ENCODE data around the gene CAMK2D.
A peak's percentile ranks its signal among the peaks of the same experiment; 100 is the strongest.

The CAMK2D gene

GRCh38 chr4:113618205-113618604 lies 143.3 kb downstream of the CAMK2D start:
- H2BK5ac ChIP-seq (ENCODE audit: low read length) = no peak overlapping the region
- H3K27me3 ChIP-seq (ENCODE audit: insufficient read depth, low read length, poor library complexity) = no peaks in the 10 kb centered on the region
- H4K5ac ChIP-seq (ENCODE audit: low read length) = no peak overlapping the region
- H3K4me2 ChIP-seq (ENCODE audit: low read length) = no peak overlapping the region
- no peak for DNase-seq
- H3K4ac ChIP-seq (ENCODE audit: low read depth, low read length) = no peak overlapping the region
- no peak overlapping the region for H4K8ac ChIP-seq (ENCODE audit: low read depth, low read length)
- no peaks in the 10 kb centered on the region for H3K4me1 ChIP-seq (ENCODE audit: control insufficient read depth, low read depth, low read length)
- H2AK5ac ChIP-seq (ENCODE audit: low read length) = no peak overlapping the region
- no peak overlapping the region for H3K18ac ChIP-seq (ENCODE audit: low read length)
- no peak overlapping the region for H3K9ac ChIP-seq (ENCODE audit: low read length)
- no peak overlapping the region for H3K23ac ChIP-seq (ENCODE audit: low read length)
- WGBS (ENCODE audit: extremely low coverage, insufficient coverage, low lambda C conversion rate) = no CpG with 5 or more reads among the region's 2 CpGs
- no peaks in the 10 kb centered on the region for H3K79me2 ChIP-seq (ENCODE audit: control insufficient read depth, insufficient read depth, low read length)
- H3K36me3 ChIP-seq (ENCODE audit: control insufficient read depth, insufficient read depth, low read length) = no peaks in the 10 kb centered on the region
- no peak overlapping the region for H2BK15ac ChIP-seq (replicated peaks; ENCODE audit: low read depth)
- no peak overlapping the region for H2BK120ac ChIP-seq (ENCODE audit: low read depth, low read length)
- no peak overlapping the region for H3K4me3 ChIP-seq (ENCODE audit: low read length)
- H3K27ac ChIP-seq (ENCODE audit: low read depth, low read length) = no peak overlapping the region
- no peaks in the 10 kb centered on the region for H3K79me1 ChIP-seq (ENCODE audit: low read length)
- H3K56ac ChIP-seq (ENCODE audit: low read length) = no peak overlapping the region

GRCh38 chr4:113617195-113617594 lies 144.3 kb downstream of the CAMK2D start:
- Histone ChIP-seq H3K23ac (ENCODE audit: low read length) (no peak overlapping the region), H3K27ac (ENCODE audit: low read depth, low read length) (no peak overlapping the region), H2BK120ac (ENCODE audit: low read depth, low read length) (no peak overlapping the region), H3K4ac (ENCODE audit: low read depth, low read length) (no peak overlapping the region), H3K36me3 (ENCODE audit: control insufficient read depth, insufficient read depth, low read length) (no peaks in the 10 kb centered on the region), H3K56ac (ENCODE audit: low read length) (no peak overlapping the region), H3K4me2 (ENCODE audit: low read length) (no peak overlapping the region), H2BK5ac (ENCODE audit: low read length) (no peak overlapping the region), H4K8ac (ENCODE audit: low read depth, low read length) (no peak overlapping the region), H3K4me1 (ENCODE audit: control insufficient read depth, low read depth, low read length) (no peaks in the 10 kb centered on the region), H4K5ac (ENCODE audit: low read length) (no peak overlapping the region), H3K9ac (ENCODE audit: low read length) (no peak overlapping the region), H2BK15ac (replicated peaks; ENCODE audit: low read depth) (no peak overlapping the region), H3K4me3 (ENCODE audit: low read length) (no peak overlapping the region), H3K18ac (ENCODE audit: low read length) (no peak overlapping the region), H3K79me1 (ENCODE audit: low read length) (no peaks in the 10 kb centered on the region), H2AK5ac (ENCODE audit: low read length) (no peak overlapping the region), H3K79me2 (ENCODE audit: control insufficient read depth, insufficient read depth, low read length) (no peaks in the 10 kb centered on the region), H3K27me3 (ENCODE audit: insufficient read depth, low read length, poor library complexity) (no peaks in the 10 kb centered on the region)
- no peak for DNase-seq
- WGBS (ENCODE audit: extremely low coverage, insufficient coverage, low lambda C conversion rate) = no CpG with 5 or more reads among the region's 6 CpGs

GRCh38 chr4:113616443-113616842 lies 145.1 kb downstream of the CAMK2D start:
- no peaks in the 10 kb centered on the region for H3K27me3 ChIP-seq (ENCODE audit: insufficient read depth, low read length, poor library complexity)
- H4K8ac ChIP-seq (ENCODE audit: low read depth, low read length) = no peak overlapping the region
- H2BK15ac ChIP-seq (replicated peaks; ENCODE audit: low read depth) = no peak overlapping the region
- no peaks in the 10 kb centered on the region for H3K36me3 ChIP-seq (ENCODE audit: control insufficient read depth, insufficient read depth, low read length)
- no peak overlapping the region for H3K9ac ChIP-seq (ENCODE audit: low read length)
- H2AK5ac ChIP-seq (ENCODE audit: low read length) = no peak overlapping the region
- H3K4me2 ChIP-seq (ENCODE audit: low read length) = no peak overlapping the region
- H3K4me1 ChIP-seq (ENCODE audit: control insufficient read depth, low read depth, low read length) = no peaks in the 10 kb centered on the region
- no peak overlapping the region for H2BK120ac ChIP-seq (ENCODE audit: low read depth, low read length)
- no peaks in the 10 kb centered on the region for H3K79me1 ChIP-seq (ENCODE audit: low read length)
- DNase-seq = no peak
- no CpG with 5 or more reads among the region's 1 CpG for WGBS (ENCODE audit: extremely low coverage, insufficient coverage, low lambda C conversion rate)
- H3K18ac ChIP-seq (ENCODE audit: low read length) = no peak overlapping the region
- no peak overlapping the region for H3K4me3 ChIP-seq (ENCODE audit: low read length)
- H3K4ac ChIP-seq (ENCODE audit: low read depth, low read length) = no peak overlapping the region
- H3K27ac ChIP-seq (ENCODE audit: low read depth, low read length) = no peak overlapping the region
- no peaks in the 10 kb centered on the region for H3K79me2 ChIP-seq (ENCODE audit: control insufficient read depth, insufficient read depth, low read length)
- H4K5ac ChIP-seq (ENCODE audit: low read length) = no peak overlapping the region
- H2BK5ac ChIP-seq (ENCODE audit: low read length) = no peak overlapping the region
- H3K56ac ChIP-seq (ENCODE audit: low read length) = no peak overlapping the region
- H3K23ac ChIP-seq (ENCODE audit: low read length) = no peak overlapping the region

- Histone ChIP-seq H4K5ac (ENCODE audit: low read length) (no peak overlapping the region), H3K27me3 (ENCODE audit: insufficient read depth, low read length, poor library complexity) (no peaks in the 10 kb centered on the region), H3K79me1 (ENCODE audit: low read length) (no peaks in the 10 kb centered on the region), H2BK5ac (ENCODE audit: low read length) (no peak overlapping the region), H3K23ac (ENCODE audit: low read length) (no peak overlapping the region), H3K4me2 (ENCODE audit: low read length) (no peak overlapping the region), H3K36me3 (ENCODE audit: control insufficient read depth, insufficient read depth, low read length) (no peaks in the 10 kb centered on the region), H3K56ac (ENCODE audit: low read length) (no peak overlapping the region), H4K8ac (ENCODE audit: low read depth, low read length) (no peak overlapping the region), H3K18ac (ENCODE audit: low read length) (no peak overlapping the region), H2BK120ac (ENCODE audit: low read depth, low read length) (no peak overlapping the region), H2AK5ac (ENCODE audit: low read length) (no peak overlapping the region), H3K9ac (ENCODE audit: low read length) (no peak overlapping the region), H3K79me2 (ENCODE audit: control insufficient read depth, insufficient read depth, low read length) (no peaks in the 10 kb centered on the region), H3K4ac (ENCODE audit: low read depth, low read length) (no peak overlapping the region), H3K27ac (ENCODE audit: low read depth, low read length) (no peak overlapping the region), H2BK15ac (replicated peaks; ENCODE audit: low read depth) (peak overlapping the region; percentile 94), H3K4me3 (ENCODE audit: low read length) (no peak overlapping the region), H3K4me1 (ENCODE audit: control insufficient read depth, low read depth, low read length) (no peaks in the 10 kb centered on the region)
- no CpG with 5 or more reads among the region's 2 CpGs for WGBS (ENCODE audit: extremely low coverage, insufficient coverage, low lambda C conversion rate)
- DNase-seq = no peak
These were observed 147.1 kb downstream of the CAMK2D start for GRCh38 chr4:113614414-113614813.

GRCh38 chr4:113613503-113613902 lies 148.0 kb downstream of the CAMK2D start:
- H3K4me3 ChIP-seq (ENCODE audit: low read length) = no peak overlapping the region
- H3K4me2 ChIP-seq (ENCODE audit: low read length) = no peak overlapping the region
- H3K27ac ChIP-seq (ENCODE audit: low read depth, low read length) = no peak overlapping the region
- no peak overlapping the region for H2BK15ac ChIP-seq (replicated peaks; ENCODE audit: low read depth)
- H3K23ac ChIP-seq (ENCODE audit: low read length) = no peak overlapping the region
- H2BK120ac ChIP-seq (ENCODE audit: low read depth, low read length) = no peak overlapping the region
- H4K5ac ChIP-seq (ENCODE audit: low read length) = no peak overlapping the region
- no peak overlapping the region for H3K56ac ChIP-seq (ENCODE audit: low read length)
- H3K27me3 ChIP-seq (ENCODE audit: insufficient read depth, low read length, poor library complexity) = no peaks in the 10 kb centered on the region
- 100% methylated on average over 3 of the region's 4 CpGs for WGBS (ENCODE audit: extremely low coverage, insufficient coverage, low lambda C conversion rate)
- no peak overlapping the region for H3K9ac ChIP-seq (ENCODE audit: low read length)
- no peaks in the 10 kb centered on the region for H3K79me2 ChIP-seq (ENCODE audit: control insufficient read depth, insufficient read depth, low read length)
- DNase-seq = no peak
- H4K8ac ChIP-seq (ENCODE audit: low read depth, low read length) = no peak overlapping the region
- no peak overlapping the region for H2BK5ac ChIP-seq (ENCODE audit: low read length)
- no peak overlapping the region for H3K4ac ChIP-seq (ENCODE audit: low read depth, low read length)
- H3K36me3 ChIP-seq (ENCODE audit: control insufficient read depth, insufficient read depth, low read length) = no peaks in the 10 kb centered on the region
- no peaks in the 10 kb centered on the region for H3K4me1 ChIP-seq (ENCODE audit: control insufficient read depth, low read depth, low read length)
- H3K18ac ChIP-seq (ENCODE audit: low read length) = no peak overlapping the region
- no peaks in the 10 kb centered on the region for H3K79me1 ChIP-seq (ENCODE audit: low read length)
- no peak overlapping the region for H2AK5ac ChIP-seq (ENCODE audit: low read length)

- no peak overlapping the region for H3K18ac ChIP-seq (ENCODE audit: low read length)
- no peak overlapping the region for H3K56ac ChIP-seq (ENCODE audit: low read length)
- no CpG with 5 or more reads among the region's 3 CpGs for WGBS (ENCODE audit: extremely low coverage, insufficient coverage, low lambda C conversion rate)
- H3K9ac ChIP-seq (ENCODE audit: low read length) = no peak overlapping the region
- no peak overlapping the region for H3K4me3 ChIP-seq (ENCODE audit: low read length)
- no peak overlapping the region for H3K4ac ChIP-seq (ENCODE audit: low read depth, low read length)
- H3K36me3 ChIP-seq (ENCODE audit: control insufficient read depth, insufficient read depth, low read length) = no peaks in the 10 kb centered on the region
- no peaks in the 10 kb centered on the region for H3K27me3 ChIP-seq (ENCODE audit: insufficient read depth, low read length, poor library complexity)
- H3K23ac ChIP-seq (ENCODE audit: low read length) = no peak overlapping the region
- no peak overlapping the region for H4K8ac ChIP-seq (ENCODE audit: low read depth, low read length)
- H4K5ac ChIP-seq (ENCODE audit: low read length) = no peak overlapping the region
- no peak for DNase-seq
- H3K79me1 ChIP-seq (ENCODE audit: low read length) = no peaks in the 10 kb centered on the region
- H2BK5ac ChIP-seq (ENCODE audit: low read length) = no peak overlapping the region
- H3K4me1 ChIP-seq (ENCODE audit: control insufficient read depth, low read depth, low read length) = no peaks in the 10 kb centered on the region
- no peak overlapping the region for H2AK5ac ChIP-seq (ENCODE audit: low read length)
- H3K4me2 ChIP-seq (ENCODE audit: low read length) = no peak overlapping the region
- no peak overlapping the region for H2BK120ac ChIP-seq (ENCODE audit: low read depth, low read length)
- no peak overlapping the region for H3K27ac ChIP-seq (ENCODE audit: low read depth, low read length)
- H2BK15ac ChIP-seq (replicated peaks; ENCODE audit: low read depth) = no peak overlapping the region
- H3K79me2 ChIP-seq (ENCODE audit: control insufficient read depth, insufficient read depth, low read length) = no peaks in the 10 kb centered on the region
These were observed 151.0 kb downstream of the CAMK2D start for GRCh38 chr4:113610537-113610936.

Measured in mesendoderm (in vitro differentiated cells).